NCI-H1930 (cell line): ENCODE results near the gene TRIM69.
"Not testable (repeated sequence)": the region's sequence is repeated elsewhere in the genome, so short reads cannot be mapped to it uniquely, and the experiment has no call there.

Experiments
- DNase-seq, 2 experiments: peaks; one replicate each; lab custom pipeline; 2025; lab: John Stamatoyannopoulos, UW

Gene TRIM69

GRCh38 chr15:44716983-44717602 is 19.2 kb upstream of the TRIM69 start:
- no peak for DNase-seq

GRCh38 chr15:44718180-44718926 is 18.0 kb upstream of the TRIM69 start:
- DNase-seq, result no peak

GRCh38 chr15:44718927-44719292 is 17.4 kb upstream of the TRIM69 start:
- DNase-seq, result no peak

GRCh38 chr15:44719293-44719999 is 16.9 kb upstream of the TRIM69 start:
- no peak for DNase-seq

GRCh38 chr15:44720000-44720435 is 16.3 kb upstream of the TRIM69 start:
- not testable (repeated sequence) for DNase-seq

GRCh38 chr15:44720460-44721176 is 15.7 kb upstream of the TRIM69 start:
- DNase-seq, result no peak

GRCh38 chr15:44722011-44722410 is 14.3 kb upstream of the TRIM69 start:
- DNase-seq, result no peak

GRCh38 chr15:44726136-44726535 is 10.2 kb upstream of the TRIM69 start:
- DNase-seq, result no peak

- DNase-seq, result no peak
These were observed 9.5 kb upstream of the TRIM69 start for GRCh38 chr15:44726568-44727484.

- no peak for DNase-seq
These were observed 8.7 kb upstream of the TRIM69 start for GRCh38 chr15:44727485-44728231.

GRCh38 chr15:44728232-44728575 is 8.1 kb upstream of the TRIM69 start:
- not testable (repeated sequence) for DNase-seq

GRCh38 chr15:44728576-44729407 is 7.5 kb upstream of the TRIM69 start:
- DNase-seq, result peak; percentile 86 to 89

GRCh38 chr15:44729408-44730127 is 6.8 kb upstream of the TRIM69 start:
- DNase-seq, result peak in 1 of 2 experiments; percentile 11

- no peak for DNase-seq
These were observed 1.4 kb upstream of the TRIM69 start for GRCh38 chr15:44734839-44735481.

GRCh38 chr15:44735482-44736180 is 697 bp upstream of the TRIM69 start:
- DNase-seq, result no peak

- no peak for DNase-seq
These were observed 2.1 kb downstream of the TRIM69 start for GRCh38 chr15:44738340-44738984.

- DNase-seq, result not testable (repeated sequence)
These were observed 3.0 kb downstream of the TRIM69 start for GRCh38 chr15:44739222-44739847.
